Hepatocyte (in vitro differentiated cells): Measurements from ENCODE around the gene SFXN5.

Experiments used
- EZH2phosphoT487 ChIP-seq: fragments of 200-600 bp; sonication (generic); IDR thresholded peaks from one replicate; pipeline ENCODE4 v1.6.1; 2018; ENCODE audit warnings: antibody characterized with exemption, mild to moderate bottlenecking, low read depth, moderate library complexity; ENCODE audit not compliant: unreplicated experiment, severe bottlenecking
- TF ChIP-seq, protein P1 (sequence below): fragments of 200-600 bp; sonication (generic); IDR thresholded peaks from 2 replicates; pipeline ENCODE4 v1.5.1; 2016; ENCODE audit warnings: antibody characterized with exemption, mild to moderate bottlenecking; ENCODE audit not compliant: poor library complexity

DNA sequence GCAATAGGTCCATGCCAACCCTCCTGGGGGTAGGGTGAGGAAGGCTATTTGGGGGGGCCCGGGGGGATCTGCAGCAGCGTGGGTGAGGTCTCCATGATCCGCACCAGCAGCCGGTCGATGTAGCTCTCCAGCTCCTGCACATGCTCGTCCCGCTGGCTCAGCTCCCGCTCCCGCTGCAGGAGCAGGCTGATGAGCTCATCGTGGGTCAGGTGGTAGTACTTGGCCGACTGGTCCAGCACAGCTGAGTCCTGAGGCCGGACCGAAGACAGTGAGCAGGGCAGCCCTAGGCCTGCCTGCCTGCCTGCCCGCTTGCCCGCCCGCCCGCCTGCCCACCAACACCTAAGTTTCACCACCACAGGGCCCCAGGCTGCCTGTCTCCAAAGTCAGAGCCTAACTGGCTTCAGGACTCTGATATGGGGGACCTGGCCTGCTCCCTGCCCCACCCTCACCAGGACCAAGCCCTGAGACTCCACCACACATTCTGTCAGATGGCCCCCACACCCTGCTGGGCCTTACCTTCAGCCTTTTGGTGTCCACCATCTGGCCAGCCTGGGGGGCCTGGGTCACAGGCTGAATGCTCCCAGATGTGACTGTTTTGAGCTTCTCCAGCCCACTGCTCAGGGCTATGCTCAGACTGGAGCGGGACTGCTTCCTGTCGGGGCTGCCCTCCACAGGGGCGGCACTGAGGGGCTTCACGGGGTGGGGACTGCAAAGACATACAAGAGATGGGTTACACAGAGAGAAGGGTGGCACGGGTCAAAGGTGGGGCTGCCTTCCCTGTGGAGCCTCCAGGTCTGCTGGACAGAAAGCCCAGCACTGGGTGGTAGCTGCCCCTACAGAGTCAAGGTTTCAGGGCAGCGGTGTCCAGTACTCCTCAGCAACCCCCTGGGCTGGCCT, 4.2 kb upstream of the SFXN5 start:
- TF ChIP-seq EZH2phosphoT487: no peak
- TF ChIP-seq, protein P1, sequence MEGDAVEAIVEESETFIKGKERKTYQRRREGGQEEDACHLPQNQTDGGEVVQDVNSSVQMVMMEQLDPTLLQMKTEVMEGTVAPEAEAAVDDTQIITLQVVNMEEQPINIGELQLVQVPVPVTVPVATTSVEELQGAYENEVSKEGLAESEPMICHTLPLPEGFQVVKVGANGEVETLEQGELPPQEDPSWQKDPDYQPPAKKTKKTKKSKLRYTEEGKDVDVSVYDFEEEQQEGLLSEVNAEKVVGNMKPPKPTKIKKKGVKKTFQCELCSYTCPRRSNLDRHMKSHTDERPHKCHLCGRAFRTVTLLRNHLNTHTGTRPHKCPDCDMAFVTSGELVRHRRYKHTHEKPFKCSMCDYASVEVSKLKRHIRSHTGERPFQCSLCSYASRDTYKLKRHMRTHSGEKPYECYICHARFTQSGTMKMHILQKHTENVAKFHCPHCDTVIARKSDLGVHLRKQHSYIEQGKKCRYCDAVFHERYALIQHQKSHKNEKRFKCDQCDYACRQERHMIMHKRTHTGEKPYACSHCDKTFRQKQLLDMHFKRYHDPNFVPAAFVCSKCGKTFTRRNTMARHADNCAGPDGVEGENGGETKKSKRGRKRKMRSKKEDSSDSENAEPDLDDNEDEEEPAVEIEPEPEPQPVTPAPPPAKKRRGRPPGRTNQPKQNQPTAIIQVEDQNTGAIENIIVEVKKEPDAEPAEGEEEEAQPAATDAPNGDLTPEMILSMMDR: no peak
